ENCODE measurements around the gene POLE3. TPM values are rescaled to one million over a fixed set of nuclear protein-coding genes. Genes with fewer than 3 reads are reported as not detected.

The POLE3 gene
- total RNA-seq, 4 donors from 2014 or later, result 22.2 to 28.4 (median 26.0) TPM

- Histone ChIP-seq H3K4me3 (no peak overlapping the region), H3K27me3 (no peaks in the 10 kb centered on the region), H3K4me1 (peaks cover 0 to 47% (median 7%) of the 10 kb centered on the region in 4 donors), H3K9me3 (no peaks in the 10 kb centered on the region), H3K27ac (peak overlapping the region in 1 of 4 donors; percentile 2), H3K36me3 (peaks cover 0 to 22% (median 0%) of the 10 kb centered on the region in 3 donors)
- TF ChIP-seq CTCF (IDR thresholded peaks at IDR 0.05), result no peak
- no peak for TF ChIP-seq POLR2A (IDR thresholded peaks at IDR 0.05)
- DNase-seq (ENCODE audit: low spot score in 2 of 2), result no peak
- 67 to 68% methylated on average over 2 of the region's 2 CpGs for WGBS, 2 donors
Observed at GRCh38 chr9:113403646-113404045, 6.8 kb downstream of the POLE3 start.

- no peaks in the 10 kb centered on the region for H3K27me3 ChIP-seq
- H3K9me3 ChIP-seq, result no peaks in the 10 kb centered on the region
- H3K4me3 ChIP-seq, result peak within 1 kb of the TSS; percentile 58 to 92 (median 78)
- peak; percentile 94 to 98 for DNase-seq (ENCODE audit: low spot score in 2 of 2)
- H3K36me3 ChIP-seq, result peaks cover 0 to 6% (median 0%) of the 10 kb centered on the region in 3 donors
- peaks cover 0 to 44% (median 8%) of the 10 kb centered on the region in 4 donors for H3K4me1 ChIP-seq
- TF ChIP-seq CTCF (IDR thresholded peaks at IDR 0.05) (peak; percentile 93 to 99 (median 96)), EP300 (IDR thresholded peaks at IDR 0.05) (peak; percentile 84 to 88), POLR2A (IDR thresholded peaks at IDR 0.05) (peak; percentile 57 to 63)
- H3K27ac ChIP-seq, result peak within 1 kb of the TSS; percentile 65 to 85 (median 80)
- WGBS, 2 donors, result 3 to 5% methylated on average over 41 to 45 of the region's 50 CpGs
Observed at GRCh38 chr9:113401027-113401792, 9.3 kb downstream of the POLE3 start, which contains the start of gene ALAD. ALAD (minus strand) TSS chr9:113401284; CDS start chr9:113393559, 7,725 bp downstream.

DNA sequence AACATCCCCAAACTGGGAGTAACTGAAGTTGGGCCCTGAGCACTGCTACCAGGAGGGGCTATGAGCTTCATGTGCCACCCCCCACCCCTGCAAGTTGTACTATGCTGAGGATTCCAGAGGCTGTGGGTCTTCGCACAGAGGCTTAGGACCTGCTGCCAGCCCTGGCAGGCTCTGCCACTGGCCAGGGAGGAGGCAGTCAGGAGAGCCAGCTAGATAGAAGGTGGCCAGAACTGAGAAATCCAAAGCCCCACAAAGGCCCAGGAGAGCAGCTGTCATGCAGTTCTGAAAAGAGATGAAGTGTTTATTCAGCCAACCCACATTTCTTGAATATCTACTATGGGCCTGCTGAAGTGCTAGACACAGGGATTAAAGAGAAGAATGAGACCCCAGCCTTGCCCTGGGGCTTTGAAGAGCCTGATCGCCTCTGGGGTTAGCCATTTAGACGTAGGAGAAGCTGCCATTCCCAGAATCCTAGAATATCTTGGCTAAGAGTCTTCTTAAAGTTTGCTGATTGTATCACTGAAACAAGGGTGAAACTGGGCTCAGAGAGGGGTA, 10.8 kb downstream of the POLE3 start:
- Histone ChIP-seq H3K36me3 (peaks cover 0 to 10% (median 0%) of the 10 kb centered on the region in 3 donors), H3K27me3 (no peaks in the 10 kb centered on the region), H3K4me1 (peaks cover 0 to 44% (median 8%) of the 10 kb centered on the region in 4 donors), H3K9me3 (no peaks in the 10 kb centered on the region), H3K4me3 (peak overlapping the region in 1 of 4 donors; percentile 78), H3K27ac (peak overlapping the region in 2 of 4 donors; percentile 80 to 85)
- no peak for DNase-seq (ENCODE audit: low spot score in 2 of 2)
- WGBS, 2 donors, result 60 to 75% methylated on average over 3 of the region's 3 CpGs
- TF ChIP-seq EP300 (IDR thresholded peaks at IDR 0.05) (no peak), CTCF (IDR thresholded peaks at IDR 0.05) (no peak)

GRCh38 chr9:113398796-113399195, 11.7 kb downstream of the POLE3 start:
- Histone ChIP-seq H3K4me1 (peaks cover 0 to 47% (median 8%) of the 10 kb centered on the region in 4 donors), H3K4me3 (no peak overlapping the region), H3K9me3 (no peaks in the 10 kb centered on the region), H3K27me3 (no peaks in the 10 kb centered on the region), H3K36me3 (peaks cover 0 to 10% (median 0%) of the 10 kb centered on the region in 3 donors), H3K27ac (peak overlapping the region in 2 of 4 donors; percentile 67 to 85)
- 82 to 97% methylated on average over 5 of the region's 5 CpGs for WGBS, 2 donors
- no peak for DNase-seq (ENCODE audit: low spot score in 2 of 2)
- no peak for TF ChIP-seq EP300 (IDR thresholded peaks at IDR 0.05)
- TF ChIP-seq POLR2A (IDR thresholded peaks at IDR 0.05), result no peak
- TF ChIP-seq CTCF (IDR thresholded peaks at IDR 0.05), result no peak

GRCh38 chr9:113397203-113397631, 13.3 kb downstream of the POLE3 start:
- TF ChIP-seq POLR2A (IDR thresholded peaks at IDR 0.05) (no peak), CTCF (IDR thresholded peaks at IDR 0.05) (no peak), EP300 (IDR thresholded peaks at IDR 0.05) (no peak)
- H3K27ac ChIP-seq, result peak overlapping the region in 2 of 4 donors; percentile 18 to 67
- H3K4me1 ChIP-seq, result peaks cover 0 to 49% (median 8%) of the 10 kb centered on the region in 4 donors
- H3K27me3 ChIP-seq, result no peaks in the 10 kb centered on the region
- no peak overlapping the region for H3K4me3 ChIP-seq
- H3K36me3 ChIP-seq, result peaks cover 0 to 23% (median under 1%) of the 10 kb centered on the region in 3 donors
- no peaks in the 10 kb centered on the region for H3K9me3 ChIP-seq
- DNase-seq (ENCODE audit: low spot score in 2 of 2), result no peak
- 76 to 83% methylated on average over 3 of the region's 3 CpGs for WGBS, 2 donors

Data from tibial nerve (tissue), 4 donors.